ENCODE data around the gene SYNJ2.

The SYNJ2 gene

GRCh38 chr6:158115508-158115907 is 133.8 kb downstream of the SYNJ2 start:
- no peaks in the 10 kb centered on the region for H3K4me1 Mint-ChIP-seq
- H3K9me3 Mint-ChIP-seq, result no peaks in the 10 kb centered on the region
- H3K27ac Mint-ChIP-seq, result no peak overlapping the region
- no peaks in the 10 kb centered on the region for H3K27me3 Mint-ChIP-seq
- no peak overlapping the region for H3K4me3 Mint-ChIP-seq
- H3K36me3 Mint-ChIP-seq, result peaks cover 39% of the 10 kb centered on the region
- ATAC-seq, result no peak

- no peak overlapping the region for H3K27ac Mint-ChIP-seq
- peaks cover 46% of the 10 kb centered on the region for H3K36me3 Mint-ChIP-seq
- H3K4me3 Mint-ChIP-seq, result no peak overlapping the region
- no peak for ATAC-seq
- no peaks in the 10 kb centered on the region for H3K9me3 Mint-ChIP-seq
- H3K4me1 Mint-ChIP-seq, result no peaks in the 10 kb centered on the region
- no peaks in the 10 kb centered on the region for H3K27me3 Mint-ChIP-seq
These were observed 137.2 kb downstream of the SYNJ2 start for GRCh38 chr6:158118886-158119285.

- no peaks in the 10 kb centered on the region for H3K4me1 Mint-ChIP-seq
- H3K27ac Mint-ChIP-seq, result no peak overlapping the region
- H3K9me3 Mint-ChIP-seq, result no peaks in the 10 kb centered on the region
- H3K4me3 Mint-ChIP-seq, result no peak overlapping the region
- ATAC-seq, result no peak
- peaks cover 51% of the 10 kb centered on the region for H3K36me3 Mint-ChIP-seq
- no peaks in the 10 kb centered on the region for H3K27me3 Mint-ChIP-seq
These were observed 139.7 kb downstream of the SYNJ2 start for GRCh38 chr6:158121335-158121734.

- Mint-ChIP-seq H3K4me3 (no peak overlapping the region), H3K36me3 (peaks cover 48% of the 10 kb centered on the region), H3K4me1 (no peaks in the 10 kb centered on the region), H3K9me3 (no peaks in the 10 kb centered on the region), H3K27me3 (no peaks in the 10 kb centered on the region), H3K27ac (no peak overlapping the region)
- no peak for ATAC-seq
These were observed 140.4 kb downstream of the SYNJ2 start for GRCh38 chr6:158122048-158122447.

- no peaks in the 10 kb centered on the region for H3K9me3 Mint-ChIP-seq
These were observed 142.6 kb downstream of the SYNJ2 start for GRCh38 chr6:158124288-158124687.

GRCh38 chr6:158125271-158125670 is 143.6 kb downstream of the SYNJ2 start:
- Mint-ChIP-seq H3K4me3 (no peak overlapping the region), H3K27me3 (no peaks in the 10 kb centered on the region), H3K36me3 (peaks cover 43% of the 10 kb centered on the region), H3K4me1 (no peaks in the 10 kb centered on the region), H3K9me3 (no peaks in the 10 kb centered on the region), H3K27ac (no peak overlapping the region)
- no peak for ATAC-seq

More at GRCh38 chr6:158124288-158124687, 142.6 kb downstream of the SYNJ2 start:
- Mint-ChIP-seq H3K36me3 (peaks cover 44% of the 10 kb centered on the region), H3K27ac (no peak overlapping the region), H3K4me1 (no peaks in the 10 kb centered on the region), H3K4me3 (no peak overlapping the region), H3K27me3 (no peaks in the 10 kb centered on the region)
- ATAC-seq, result no peak

- H3K9me3 Mint-ChIP-seq, result no peaks in the 10 kb centered on the region
- H3K4me3 Mint-ChIP-seq, result no peak overlapping the region
- peaks cover 9% of the 10 kb centered on the region for H3K36me3 Mint-ChIP-seq
- no peak overlapping the region for H3K27ac Mint-ChIP-seq
- no peaks in the 10 kb centered on the region for H3K4me1 Mint-ChIP-seq
- no peaks in the 10 kb centered on the region for H3K27me3 Mint-ChIP-seq
- no peak for ATAC-seq
These were observed 150.3 kb downstream of the SYNJ2 start for GRCh38 chr6:158131926-158132325.

GRCh38 chr6:158142789-158143188 is 161.1 kb downstream of the SYNJ2 start:
- no peaks in the 10 kb centered on the region for H3K4me1 Mint-ChIP-seq
- H3K27me3 Mint-ChIP-seq, result no peaks in the 10 kb centered on the region
- H3K36me3 Mint-ChIP-seq, result peaks cover 46% of the 10 kb centered on the region
- no peak overlapping the region for H3K27ac Mint-ChIP-seq
- ATAC-seq, result no peak
- H3K4me3 Mint-ChIP-seq, result no peak overlapping the region
- H3K9me3 Mint-ChIP-seq, result no peaks in the 10 kb centered on the region

- no peaks in the 10 kb centered on the region for H3K27me3 Mint-ChIP-seq
- H3K36me3 Mint-ChIP-seq, result peaks cover 49% of the 10 kb centered on the region
- no peaks in the 10 kb centered on the region for H3K4me1 Mint-ChIP-seq
- H3K4me3 Mint-ChIP-seq, result no peak overlapping the region
- H3K27ac Mint-ChIP-seq, result no peak overlapping the region
- no peak for ATAC-seq
- H3K9me3 Mint-ChIP-seq, result no peaks in the 10 kb centered on the region
These were observed 162.0 kb downstream of the SYNJ2 start for GRCh38 chr6:158143700-158144099.

Data from stimulated activated memory B cell treated with anti-CD40 and anti-IgM and Interleukin-4, amounts not matched to agents 10 μg/mL and 1 μg/mL and 100 μg/mL, for 72 hours (primary cell).